NCI-H82 treated with DMSO at 0.1 percent for 48 hours (cell line): ENCODE measurements around the gene IL22.

Experiments
- DNase-seq: peaks from one replicate; lab custom pipeline; 2025; ENCODE audit not compliant: unreplicated experiment; lab: John Stamatoyannopoulos, UW

IL22 gene

GRCh38 chr12:68253504-68253903 is at the start of gene IL22:
Gene IL22 (minus strand): TSS chr12:68253604. CDS start chr12:68253448, 156 bp downstream.
- DNase-seq: no peak

- DNase-seq: no peak
Measured at GRCh38 chr12:68297929-68298328, 44.5 kb upstream of the IL22 start.

- DNase-seq: no peak
Measured at GRCh38 chr12:68294251-68294650, 40.8 kb upstream of the IL22 start.

- no peak for DNase-seq
Measured at GRCh38 chr12:68293347-68293746, 39.9 kb upstream of the IL22 start.

GRCh38 chr12:68292151-68292943 is 38.9 kb upstream of the IL22 start:
- no peak for DNase-seq

- no peak for DNase-seq
Measured at GRCh38 chr12:68291396-68292036, 38.1 kb upstream of the IL22 start.

- DNase-seq: no peak
Measured at GRCh38 chr12:68290126-68290525, 36.7 kb upstream of the IL22 start.

- no peak for DNase-seq
Measured at GRCh38 chr12:68287106-68287505, 33.7 kb upstream of the IL22 start.

- DNase-seq: no peak
Measured at GRCh38 chr12:68286396-68286795, 33.0 kb upstream of the IL22 start.

- no peak for DNase-seq
Measured at GRCh38 chr12:68285541-68285940, 32.1 kb upstream of the IL22 start.

GRCh38 chr12:68281322-68282077 is 28.1 kb upstream of the IL22 start:
- no peak for DNase-seq

GRCh38 chr12:68280240-68280639 is 26.8 kb upstream of the IL22 start:
- no peak for DNase-seq

GRCh38 chr12:68279227-68280054 is 26.0 kb upstream of the IL22 start:
- DNase-seq: no peak

- no peak for DNase-seq
Measured at GRCh38 chr12:68276402-68276930, 23.1 kb upstream of the IL22 start.

- no peak for DNase-seq
Measured at GRCh38 chr12:68272732-68273131, 19.3 kb upstream of the IL22 start.

GRCh38 chr12:68271346-68271745 is 17.9 kb upstream of the IL22 start:
- DNase-seq: no peak

- DNase-seq: no peak
Measured at GRCh38 chr12:68270358-68270757, 17.0 kb upstream of the IL22 start.

GRCh38 chr12:68269779-68270178 is 16.4 kb upstream of the IL22 start:
- DNase-seq: no peak

- DNase-seq: no peak
Measured at GRCh38 chr12:68268967-68269366, 15.6 kb upstream of the IL22 start.

- no peak for DNase-seq
Measured at GRCh38 chr12:68267892-68268396, 14.5 kb upstream of the IL22 start.

GRCh38 chr12:68264857-68265256 is 11.5 kb upstream of the IL22 start:
- DNase-seq: no peak
